Non-pigmented ciliary epithelial cell (primary cell): ENCODE data around the gene KRT79.
"Not testable (repeated sequence)": the region's sequence is repeated elsewhere in the genome, so short reads cannot be mapped to it uniquely, and the experiment has no call there.

Source experiments
- DNase-seq: peaks from one replicate; pipeline ENCODE4 v3.0.0-alpha.2; 2010; ENCODE audit warnings: low read depth

Gene KRT79

DNA sequence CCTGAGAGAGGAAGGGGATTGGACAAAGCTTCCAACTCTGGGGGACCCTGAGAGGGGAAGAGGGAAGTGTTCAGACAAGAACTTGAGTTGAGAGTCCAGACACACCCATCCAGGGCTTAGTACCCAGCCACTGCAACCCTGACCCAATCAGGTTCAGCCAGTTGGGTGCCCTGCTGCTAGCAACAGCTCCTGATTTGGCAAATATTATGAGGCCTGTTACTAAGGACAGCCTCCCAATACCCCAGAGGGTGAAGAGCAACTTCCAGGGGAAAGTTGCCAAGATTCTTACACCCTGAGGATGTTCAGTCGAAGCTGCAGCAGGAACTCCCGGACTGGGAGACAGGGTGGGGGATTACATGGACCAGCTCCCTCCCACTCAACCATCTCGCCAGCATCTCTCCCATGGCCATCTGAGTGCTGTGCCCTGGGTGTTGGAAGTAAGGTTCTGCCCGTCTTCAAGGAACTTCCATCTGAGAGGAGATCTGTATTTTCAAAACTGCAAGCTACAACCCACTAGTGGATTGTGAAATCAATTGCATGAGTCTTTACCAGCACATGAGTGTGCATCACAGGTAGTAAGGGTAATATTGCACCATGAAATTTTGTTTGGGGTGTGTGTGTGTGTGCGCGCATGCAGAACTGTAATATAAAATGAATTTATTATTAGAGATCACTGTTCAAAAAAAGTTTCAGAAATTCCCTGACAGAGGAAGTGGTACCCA is 26.2 kb upstream of the KRT79 start:
- DNase-seq, result no peak

DNA sequence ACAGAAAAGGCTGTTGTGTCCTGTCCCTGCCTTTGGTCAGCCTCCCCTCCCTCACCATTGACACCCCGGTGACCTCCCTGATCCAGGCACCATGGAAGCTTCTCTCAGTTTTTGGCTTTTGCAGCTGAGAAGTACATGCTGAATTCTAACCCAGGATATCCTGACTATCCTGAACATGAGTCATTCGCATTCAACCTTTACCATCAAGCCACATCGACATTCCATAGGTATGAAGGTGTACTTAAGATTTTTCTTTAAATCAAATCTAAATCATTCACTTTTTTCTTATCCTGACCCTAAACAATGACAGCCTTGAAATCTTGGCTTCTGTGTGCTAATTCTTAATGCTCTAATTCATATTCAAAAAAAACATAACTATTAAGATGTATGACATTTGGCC is 23.4 kb upstream of the KRT79 start:
- no peak for DNase-seq

GRCh38 chr12:52856787-52857186 is 22.7 kb upstream of the KRT79 start:
- no peak for DNase-seq

GRCh38 chr12:52856077-52856476 is 22.0 kb upstream of the KRT79 start:
- DNase-seq, result not testable (repeated sequence)

DNA sequence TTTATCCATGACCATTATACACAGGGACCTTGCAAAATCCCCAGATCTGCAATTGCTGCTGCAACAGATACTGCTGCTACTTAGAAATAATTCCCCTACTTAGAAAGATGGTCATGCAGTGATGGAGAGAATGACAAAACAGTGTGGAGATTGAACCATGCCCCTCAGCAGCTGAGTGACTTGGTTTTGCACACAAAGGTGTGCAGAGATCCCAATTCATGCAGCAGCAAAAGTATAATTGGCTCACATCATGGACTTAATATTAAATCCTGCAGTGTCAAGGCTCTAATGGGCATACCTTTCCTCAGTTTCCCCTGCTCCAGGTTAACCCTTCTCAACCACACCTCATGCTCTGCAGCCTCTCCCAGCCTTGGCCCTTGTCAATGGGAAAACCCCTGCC is 17.7 kb upstream of the KRT79 start:
- DNase-seq, result no peak

GRCh38 chr12:52850681-52851080 is 16.6 kb upstream of the KRT79 start:
- DNase-seq, result no peak

DNA sequence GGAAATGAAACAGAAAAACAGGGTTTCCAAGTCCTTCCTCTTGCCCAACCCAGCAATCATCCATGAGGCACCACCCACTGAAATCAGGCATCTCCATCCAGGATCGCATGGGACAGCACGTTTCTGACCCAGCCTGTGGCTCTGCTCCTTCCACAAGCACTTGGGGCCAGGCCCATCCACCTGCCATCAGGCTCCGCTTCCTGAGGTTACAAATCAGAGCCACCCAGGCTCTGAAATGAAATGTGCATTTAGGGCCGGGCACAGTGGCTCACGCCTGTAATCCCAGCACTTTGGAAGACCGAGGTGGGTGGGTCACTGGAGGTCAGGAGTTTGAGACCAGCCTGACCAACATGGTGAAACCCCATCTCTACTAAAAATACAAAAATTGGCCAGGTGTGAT is 15.4 kb upstream of the KRT79 start:
- DNase-seq, result no peak

DNA sequence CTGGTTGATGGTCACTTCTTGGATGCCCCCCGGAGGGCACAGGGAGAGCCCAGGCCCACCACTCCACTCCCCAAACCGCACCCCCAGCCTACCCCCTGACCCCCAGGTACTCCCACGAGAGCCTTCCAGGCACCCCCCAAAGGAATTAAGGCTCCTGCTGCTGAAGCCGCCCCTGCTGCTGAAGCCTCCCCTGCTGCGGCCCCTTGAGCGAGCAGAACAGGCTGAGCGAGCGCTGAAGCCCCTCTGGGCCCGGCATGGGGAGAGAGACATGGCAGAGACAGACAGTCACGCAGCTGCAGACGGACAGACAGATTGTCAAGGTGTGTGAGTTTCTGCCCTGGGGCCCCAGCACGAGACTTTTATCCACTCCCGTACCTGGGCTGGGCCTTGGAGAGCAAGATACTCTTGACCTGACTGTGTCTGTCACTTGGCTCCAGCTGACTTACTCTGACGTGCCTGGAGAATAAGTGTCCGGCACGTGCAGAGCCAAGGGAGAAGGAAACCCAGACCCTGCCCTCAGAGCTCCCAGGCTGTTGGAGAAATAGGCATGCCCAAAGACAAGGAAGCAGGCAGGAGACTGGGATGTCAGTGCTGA is 14.6 kb upstream of the KRT79 start, which contains the start of gene KRT78:
Gene KRT78, minus strand, starts transcription at position 334 of the 595 bp plus-strand sequence. Its CDS starts 64 bp downstream, at position 270.
- DNase-seq, result no peak

DNA sequence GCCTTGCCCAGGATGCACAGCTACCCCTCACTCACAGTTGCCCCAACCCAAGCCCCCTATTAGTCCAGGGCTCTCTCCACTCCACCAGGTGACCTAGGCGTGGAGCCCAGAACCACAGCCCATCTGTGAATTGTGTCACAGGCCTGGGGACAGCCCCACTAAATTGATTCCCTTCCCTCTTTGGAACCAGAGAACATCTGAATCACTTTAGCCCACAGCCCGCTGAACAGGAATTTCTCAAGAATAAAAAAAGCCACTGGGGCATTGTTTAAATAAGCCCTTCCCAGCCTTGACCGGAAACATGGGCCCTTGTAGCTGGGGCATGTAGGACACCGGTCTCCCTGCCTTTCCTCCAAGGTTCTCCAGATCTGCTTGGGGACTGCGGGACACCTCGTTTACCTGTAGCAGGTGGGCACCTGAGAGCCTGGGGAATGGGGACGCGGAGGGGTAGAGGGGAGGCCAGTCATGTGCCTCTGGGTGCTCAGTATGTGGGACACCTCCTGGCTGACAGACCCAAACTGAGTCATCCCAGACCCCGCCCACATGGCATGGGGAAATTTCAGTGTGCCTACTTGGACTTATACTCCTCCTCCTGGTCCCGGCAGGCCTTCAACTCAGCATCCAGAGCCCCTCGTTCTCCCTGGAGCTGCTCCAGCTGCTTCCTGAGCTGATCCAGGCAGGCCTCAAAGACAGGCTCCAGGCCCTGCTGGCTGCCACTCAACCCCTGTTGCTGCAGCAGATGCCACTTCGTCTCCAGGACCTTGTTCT is 13.4 kb upstream of the KRT79 start:
- no peak for DNase-seq

GRCh38 chr12:52846356-52846970 is 12.4 kb upstream of the KRT79 start:
- no peak for DNase-seq

DNA sequence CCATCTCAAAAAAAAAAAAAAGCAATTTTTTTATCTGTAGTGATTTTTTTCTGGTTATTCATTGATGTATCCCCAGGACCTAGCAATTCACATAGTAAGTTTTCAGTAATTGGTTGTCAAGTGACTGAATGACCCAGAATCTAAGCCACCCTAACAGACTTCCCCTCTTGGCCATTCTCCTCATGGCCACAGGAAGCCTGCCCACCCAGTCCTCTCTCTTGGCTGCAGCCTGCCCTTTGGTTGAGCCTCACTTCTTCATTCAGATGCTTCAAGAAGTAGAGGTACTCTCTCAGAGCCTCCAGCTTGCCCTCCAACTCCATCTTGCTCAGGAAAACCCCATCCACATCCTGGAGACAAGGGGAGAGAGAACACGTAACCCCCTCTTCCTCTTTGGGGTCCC is 11.8 kb upstream of the KRT79 start:
- DNase-seq, result no peak

DNA sequence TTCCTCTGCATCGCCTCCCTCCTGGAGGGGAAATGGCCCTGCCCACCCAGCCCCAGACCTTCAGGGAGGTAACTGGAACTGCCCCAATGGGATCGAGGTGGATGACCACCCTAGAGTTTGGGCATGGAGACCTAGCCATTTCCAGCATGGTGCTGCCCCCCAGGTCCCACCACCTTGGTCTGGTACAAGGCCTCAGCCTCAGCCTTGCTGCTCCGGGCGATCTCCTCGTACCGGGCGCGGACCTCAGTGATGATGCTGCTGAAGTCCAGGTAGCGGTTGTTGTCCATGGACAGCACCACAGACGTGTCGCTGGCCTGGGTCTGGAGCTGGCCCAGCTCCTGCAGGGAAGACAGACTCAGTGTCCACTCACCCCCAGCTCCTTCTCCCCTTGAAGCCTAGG is 10.3 kb upstream of the KRT79 start:
- DNase-seq, result no peak

GRCh38 chr12:52839436-52840105 is 5.5 kb upstream of the KRT79 start:
- DNase-seq, result no peak

GRCh38 chr12:52838609-52839435 is 4.7 kb upstream of the KRT79 start:
- DNase-seq, result no peak

DNA sequence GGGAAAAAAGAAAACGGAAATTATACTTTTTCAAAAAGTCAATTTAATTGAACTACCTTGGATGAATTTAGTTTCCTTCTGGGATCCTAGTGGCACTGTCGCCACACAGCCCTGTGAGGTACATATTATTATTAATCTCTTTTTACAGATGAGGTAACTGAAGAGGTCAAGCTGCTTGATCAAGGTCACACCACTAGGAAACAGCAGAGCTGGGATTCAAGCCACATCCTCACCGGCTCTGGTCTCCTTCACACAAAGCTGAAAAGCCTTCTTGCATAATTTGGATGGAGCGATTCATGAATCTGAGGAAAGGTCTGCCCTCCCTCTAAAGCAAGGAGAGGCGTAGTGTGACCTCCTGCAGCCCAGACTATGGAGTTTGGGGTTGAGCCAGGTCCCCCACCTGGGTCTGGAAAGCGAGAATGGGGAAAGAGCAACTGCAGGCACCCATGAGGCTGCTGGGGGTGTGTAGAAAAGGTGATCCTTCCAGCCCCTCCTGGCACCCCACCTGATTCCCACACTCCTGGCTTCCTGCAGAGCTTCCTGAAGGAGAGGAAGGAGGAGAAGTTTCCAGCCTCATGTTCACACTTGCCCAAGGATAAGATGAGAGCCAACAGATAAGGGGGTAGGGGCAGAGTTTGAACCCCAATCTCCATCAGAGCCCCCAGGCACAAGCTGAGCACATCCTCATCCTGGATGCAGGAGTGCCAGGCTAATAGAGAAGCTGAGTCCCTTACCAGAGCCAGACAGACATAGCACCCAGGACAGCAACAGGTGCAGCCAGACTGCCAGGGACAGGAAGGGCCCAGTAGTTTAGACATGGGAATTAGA is 3.9 kb upstream of the KRT79 start:
- DNase-seq, result no peak

GRCh38 chr12:52837413-52837741 is 3.3 kb upstream of the KRT79 start:
- peak; percentile 76 for DNase-seq

DNA sequence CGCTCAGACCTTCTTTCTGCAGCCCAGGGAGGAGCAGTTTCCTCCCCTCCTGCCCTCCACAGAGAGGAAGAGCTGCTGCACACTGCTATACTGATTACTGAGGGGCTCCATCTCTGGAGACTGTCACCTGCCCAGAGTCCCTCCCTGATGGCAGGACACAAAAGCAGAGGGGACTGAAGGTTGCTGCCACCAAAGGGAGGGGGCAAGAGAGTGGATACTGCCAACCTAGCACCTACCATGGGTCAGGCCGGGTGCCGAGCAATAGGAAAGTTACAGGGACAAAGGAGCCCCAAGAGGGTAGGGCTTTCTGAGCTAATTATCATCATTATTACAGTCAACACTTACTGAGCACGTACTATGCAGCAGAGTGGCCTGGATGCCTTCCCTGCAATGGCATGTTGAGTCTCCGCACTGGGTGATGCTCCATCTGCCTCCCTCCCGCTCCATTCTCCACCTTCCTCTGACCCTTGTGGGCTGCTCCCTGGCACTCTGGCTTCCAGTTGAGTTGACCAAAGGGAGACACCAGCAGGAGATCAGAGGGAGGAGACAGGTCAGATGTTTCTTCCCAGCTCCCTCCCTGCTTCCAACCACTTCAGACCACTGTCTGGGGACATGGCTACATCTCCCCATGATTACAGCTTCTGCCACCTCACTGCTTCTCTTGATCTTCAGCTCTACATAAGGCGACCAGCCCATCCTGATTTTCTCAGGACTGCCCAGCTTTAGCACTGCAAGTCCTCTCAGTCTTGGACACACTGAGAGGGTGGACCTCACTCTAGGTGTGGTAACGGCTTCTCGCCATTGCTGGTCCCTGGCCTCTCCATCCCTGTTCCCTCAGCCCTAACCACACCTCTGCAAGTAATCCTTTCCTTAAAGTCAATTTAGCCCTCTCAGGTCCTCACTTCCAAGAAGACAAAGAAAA is 2.6 kb upstream of the KRT79 start:
- DNase-seq, result no peak

GRCh38 chr12:52836042-52836466 is 1.9 kb upstream of the KRT79 start:
- DNase-seq, result peak; percentile 52
